SK-N-SH (cell line): Measurements from ENCODE around the gene PLXNB3.

ENCODE experiments used
- CHD2 ChIP-seq: fragments of 150-350 bp; IDR thresholded peaks from 2 replicates; pipeline ENCODE4 v1.6.1; 2018; ENCODE audit warnings: low read length; ENCODE audit not compliant: partially characterized antibody
- CTCF ChIP-seq: fragments of 200-600 bp; sonication (generic); IDR thresholded peaks from 2 replicates; pipeline ENCODE4 v1.6.1; 2017; ENCODE audit warnings: antibody characterized with exemption, mild to moderate bottlenecking, moderate library complexity
- EP300 ChIP-seq, 2 experiments: IDR thresholded peaks; 2 replicates each; pipeline versions ENCODE4 v1.4.0 to v1.6.1; 2012; ENCODE audit warnings: borderline replicate concordance in 1 of 2, low read depth in 1 of 2, low read length in 1 of 2
- GABPA ChIP-seq: IDR thresholded peaks from 2 replicates; pipeline ENCODE4 v1.4.0; 2012; ENCODE audit warnings: low read depth, mild to moderate bottlenecking
- GATA2 ChIP-seq: sonication (generic); formaldehyde crosslinking; IDR thresholded peaks from 2 replicates; pipeline ENCODE4 v1.5.0; 2020; ENCODE audit warnings: mild to moderate bottlenecking, missing genetic modification reagents
- MAX ChIP-seq: IDR thresholded peaks from 2 replicates; pipeline ENCODE4 v1.4.0; 2012; ENCODE audit warnings: low read depth
- RCOR1 ChIP-seq: fragments of 150-350 bp; IDR thresholded peaks from 2 replicates; pipeline ENCODE4 v1.6.1; 2017; ENCODE audit warnings: antibody characterized with exemption, low read length
- REST ChIP-seq: IDR thresholded peaks from 2 replicates; pipeline ENCODE4 v1.6.1; 2012; ENCODE audit warnings: mild to moderate bottlenecking, low read depth, low read length, moderate library complexity
- YY1 ChIP-seq: IDR thresholded peaks from 2 replicates; pipeline ENCODE4 v1.4.0; 2012; ENCODE audit warnings: low read depth, mild to moderate bottlenecking

GRCh38 chrX:153755136-153755535 is 8.9 kb upstream of the PLXNB3 start:
- TF ChIP-seq REST (no peak), CTCF (no peak), YY1 (no peak), GABPA (no peak), EP300 (IDR thresholded peaks at IDR 0.05; ENCODE audit: borderline replicate concordance in 1 of 2, low read depth in 1 of 2, low read length in 1 of 2) (no peak), GATA2 (CRISPR knock-in tag) (no peak), CHD2 (no peak), RCOR1 (no peak), MAX (no peak)
